PC-3 (cell line): ENCODE data around the gene RHBDD2. TPM values are rescaled to one million over a fixed set of nuclear protein-coding genes. Genes with fewer than 3 reads are reported as not detected.

Experiments
- ATAC-seq: fragments of 200-7000 bp; cut with Tn5 transposase; 2 replicates; pipeline ENCODE4 v1.9.1; 2020; ENCODE audit warnings: mild to moderate bottlenecking, moderate library complexity
- BruUV-seq: library from RNA; stranded (reverse); fragments of 400-500 nt; replicated peaks from 2 replicates; lab custom pipeline; 2021; lab: Mats Ljungman, UMichigan
- CTCF ChIA-PET: fragments of 300-600 bp; sonication (Branson Sonifier 250); formaldehyde crosslinking; loops from one replicate; lab custom pipeline; 2022; ENCODE audit warnings: antibody characterized with exemption; lab: Charles Lee
- POLR2A ChIA-PET: fragments of 300-600 bp; sonication (Branson Sonifier 250); formaldehyde crosslinking; loops from one replicate; lab custom pipeline; 2022; ENCODE audit warnings: antibody characterized with exemption; ENCODE audit not compliant: unreplicated experiment; lab: Charles Lee
- DNase-seq: peaks from one replicate; pipeline ENCODE4 v3.0.0-alpha.2; 2015
- H2AFZ ChIP-seq: fragments of 300-600 bp; sonication (generic); 2 replicates; pipeline ENCODE4 v1.6.0; 2016; ENCODE audit warnings: antibody characterized with exemption, low read length
- H3F3A ChIP-seq: fragments of 300-600 bp; sonication (generic); one replicate; pipeline ENCODE4 v1.6.0; 2017; ENCODE audit warnings: antibody characterized with exemption, low read length, control low read depth, mild to moderate bottlenecking; ENCODE audit not compliant: unreplicated experiment
- H3K27ac ChIP-seq: fragments of 300-600 bp; sonication (generic); 2 replicates; pipeline ENCODE4 v1.5.1; 2016; ENCODE audit warnings: mild to moderate bottlenecking, low read length
- H3K27me3 ChIP-seq: fragments of 300-600 bp; sonication (generic); 2 replicates; pipeline ENCODE4 v1.6.1; 2016; ENCODE audit warnings: low read length, mixed read lengths
- H3K36me3 ChIP-seq: fragments of 300-600 bp; sonication (generic); 2 replicates; pipeline ENCODE4 v1.6.1; 2016; ENCODE audit warnings: low read depth, mixed run types, low read length, mixed read lengths
- H3K4me1 ChIP-seq: fragments of 300-600 bp; sonication (generic); 2 replicates; pipeline ENCODE4 v1.5.1; 2016; ENCODE audit warnings: low read length; ENCODE audit not compliant: insufficient read depth
- H3K4me2 ChIP-seq: fragments of 300-600 bp; sonication (generic); 2 replicates; pipeline ENCODE4 v1.6.0; 2016; ENCODE audit warnings: low read length
- H3K4me3 ChIP-seq: fragments of 300-600 bp; sonication (generic); 2 replicates; pipeline ENCODE4 v1.5.1; 2016; ENCODE audit warnings: mild to moderate bottlenecking, low read length, mixed read lengths
- H3K79me2 ChIP-seq: fragments of 300-600 bp; sonication (generic); 2 replicates; pipeline ENCODE4 v1.6.1; 2017; ENCODE audit warnings: low read length, mixed read lengths
- H3K9ac ChIP-seq: fragments of 300-600 bp; sonication (generic); 2 replicates; pipeline ENCODE4 v1.6.0; 2016; ENCODE audit warnings: mild to moderate bottlenecking, low read length
- H3K9me2 ChIP-seq: fragments of 300-600 bp; sonication (generic); replicated peaks from 2 replicates; pipeline ENCODE4 v1.6.1; 2016; ENCODE audit warnings: mixed run types, low read length, mixed read lengths
- H3K9me3 ChIP-seq: fragments of 300-600 bp; sonication (generic); 2 replicates; pipeline ENCODE4 v1.6.1; 2016; ENCODE audit warnings: low read length, mixed read lengths
- H4K20me1 ChIP-seq: fragments of 300-600 bp; sonication (generic); 2 replicates; pipeline ENCODE4 v1.6.1; 2016; ENCODE audit warnings: low read length, mixed read lengths
- EZH2 ChIP-seq: fragments of 300-600 bp; sonication (generic); IDR thresholded peaks from one replicate; pipeline ENCODE4 v1.6.1; 2017; ENCODE audit warnings: antibody characterized with exemption, mild to moderate bottlenecking, low read length; ENCODE audit not compliant: unreplicated experiment
- EZH2phosphoT487 ChIP-seq: fragments of 300-600 bp; sonication (generic); IDR thresholded peaks from 2 replicates; pipeline ENCODE4 v1.6.1; 2018; ENCODE audit warnings: mild to moderate bottlenecking, antibody characterized with exemption, low read length, borderline replicate concordance
- intact Hi-C: fragments of 100-400 bp; cut with micrococcal nuclease; formaldehyde crosslinking; loops from 2 replicates; pipeline ENCODE4 v1.9.0; 2023
- total RNA-seq: library from RNA; depleted of rRNA; stranded (reverse); fragments of >200 nt; gene quantifications from 2 replicates; pipeline ENCODE4 v1.2.3, GENCODE V29; 2014
- TF ChIP-seq, protein P1 (sequence below): fragments of 300-600 bp; sonication (generic); conservative IDR thresholded peaks from 2 replicates; pipeline ENCODE4 v1.5.1; 2017; ENCODE audit warnings: antibody characterized with exemption, low read depth, mild to moderate bottlenecking, low read length

Gene RHBDD2
- total RNA-seq, 1 experiment from 2014 or later = 42.7 TPM

DNA sequence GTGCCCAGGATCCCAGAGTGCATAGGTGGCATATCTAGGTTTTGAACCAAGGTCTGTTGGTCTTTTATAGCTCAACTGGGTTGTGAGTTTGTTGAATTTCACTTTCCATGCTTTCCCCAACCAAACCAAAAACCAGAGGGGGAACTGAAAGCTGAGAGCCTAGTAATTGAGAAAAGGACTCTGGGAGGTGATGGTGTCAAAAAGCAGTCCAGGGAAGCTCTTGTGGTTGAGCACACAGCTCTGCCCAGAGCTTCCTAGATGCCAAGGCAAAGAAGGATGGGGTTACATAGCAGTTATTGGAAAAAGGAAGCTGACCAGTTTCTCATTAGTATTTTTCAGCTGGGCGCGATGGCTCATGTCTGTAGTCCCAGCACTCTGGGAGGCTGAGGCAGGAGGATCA is 46.1 kb downstream of the RHBDD2 start:
- Histone ChIP-seq H3K27ac (no peak overlapping the region), H3K4me3 (no peak overlapping the region), H2AFZ (no peak overlapping the region), H3F3A (no peaks in the 10 kb centered on the region), H3K9me2 (no peaks in the 10 kb centered on the region), H3K27me3 (no peaks in the 10 kb centered on the region), H3K9me3 (no peaks in the 10 kb centered on the region), H3K9ac (no peak overlapping the region), H3K4me2 (no peak overlapping the region), H3K36me3 (no peaks in the 10 kb centered on the region; the same call in 1 of the 2 replicates), H3K4me1 (peaks cover 8% of the 10 kb centered on the region), H4K20me1 (peaks cover 5% of the 10 kb centered on the region; the same call in 1 of the 2 replicates), H3K79me2 (peaks cover 76% of the 10 kb centered on the region)
- POLR2A ChIA-PET = no interaction called here
- intact Hi-C loops = no loop called here
- no TSS peak for BruUV-seq
- DNase-seq (no peak), ATAC-seq (no peak)
- TF ChIP-seq, protein P1, sequence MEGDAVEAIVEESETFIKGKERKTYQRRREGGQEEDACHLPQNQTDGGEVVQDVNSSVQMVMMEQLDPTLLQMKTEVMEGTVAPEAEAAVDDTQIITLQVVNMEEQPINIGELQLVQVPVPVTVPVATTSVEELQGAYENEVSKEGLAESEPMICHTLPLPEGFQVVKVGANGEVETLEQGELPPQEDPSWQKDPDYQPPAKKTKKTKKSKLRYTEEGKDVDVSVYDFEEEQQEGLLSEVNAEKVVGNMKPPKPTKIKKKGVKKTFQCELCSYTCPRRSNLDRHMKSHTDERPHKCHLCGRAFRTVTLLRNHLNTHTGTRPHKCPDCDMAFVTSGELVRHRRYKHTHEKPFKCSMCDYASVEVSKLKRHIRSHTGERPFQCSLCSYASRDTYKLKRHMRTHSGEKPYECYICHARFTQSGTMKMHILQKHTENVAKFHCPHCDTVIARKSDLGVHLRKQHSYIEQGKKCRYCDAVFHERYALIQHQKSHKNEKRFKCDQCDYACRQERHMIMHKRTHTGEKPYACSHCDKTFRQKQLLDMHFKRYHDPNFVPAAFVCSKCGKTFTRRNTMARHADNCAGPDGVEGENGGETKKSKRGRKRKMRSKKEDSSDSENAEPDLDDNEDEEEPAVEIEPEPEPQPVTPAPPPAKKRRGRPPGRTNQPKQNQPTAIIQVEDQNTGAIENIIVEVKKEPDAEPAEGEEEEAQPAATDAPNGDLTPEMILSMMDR = no peak
- TF ChIP-seq EZH2 = no peak
- TF ChIP-seq EZH2phosphoT487 = no peak
- CTCF ChIA-PET = no interaction called here

DNA sequence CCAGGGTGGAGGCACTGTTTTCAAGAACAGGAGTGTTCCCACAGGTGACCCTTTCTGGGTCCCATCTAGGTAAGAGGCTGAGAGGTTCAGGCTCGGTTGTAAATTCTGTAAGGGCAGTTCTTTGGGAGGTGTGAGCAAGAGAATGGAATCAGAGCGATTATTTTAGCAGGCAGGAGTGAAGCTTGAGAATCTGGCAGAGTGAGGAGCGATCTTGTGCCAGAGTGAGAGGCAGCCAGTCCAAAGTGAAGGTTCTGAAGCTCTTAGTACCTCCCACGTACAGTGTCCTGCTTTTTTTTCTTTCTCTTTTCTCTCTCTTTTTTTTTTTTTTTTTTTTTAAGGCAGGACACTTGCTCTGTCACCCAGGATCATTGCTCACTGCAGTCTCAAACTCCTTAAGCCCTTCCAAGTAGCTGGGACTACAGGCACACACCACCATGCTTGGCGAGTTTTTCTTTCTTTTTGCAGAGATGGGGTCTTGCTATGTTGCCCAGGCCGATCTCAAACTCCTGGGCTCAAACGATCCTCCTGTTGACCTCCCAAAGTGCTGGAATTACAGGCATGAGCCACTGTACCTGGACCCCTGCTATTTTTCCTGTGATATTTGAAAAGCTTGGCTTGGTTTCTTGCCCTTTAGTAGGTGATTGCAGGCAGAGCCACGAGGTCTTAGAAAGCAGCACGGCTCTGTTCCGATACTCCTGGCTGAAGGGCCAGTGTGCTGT is 47.0 kb downstream of the RHBDD2 start:
- ATAC-seq (no peak), DNase-seq (no peak)
- ChIA-PET CTCF (no interaction called here), POLR2A (no interaction called here)
- Histone ChIP-seq H2AFZ (no peak overlapping the region), H3F3A (no peaks in the 10 kb centered on the region), H3K4me1 (no peaks in the 10 kb centered on the region), H4K20me1 (no peaks in the 10 kb centered on the region; the same call in 1 of the 2 replicates), H3K4me3 (no peak overlapping the region), H3K27me3 (no peaks in the 10 kb centered on the region), H3K79me2 (peaks cover 67% of the 10 kb centered on the region), H3K9me2 (no peaks in the 10 kb centered on the region), H3K9ac (no peak overlapping the region), H3K36me3 (no peaks in the 10 kb centered on the region; the same call in 1 of the 2 replicates), H3K4me2 (no peak overlapping the region), H3K27ac (no peak overlapping the region), H3K9me3 (no peaks in the 10 kb centered on the region)
- TF ChIP-seq, protein P1 = no peak
- no peak for TF ChIP-seq EZH2
- TF ChIP-seq EZH2phosphoT487 = no peak
- intact Hi-C loops = no loop called here
- BruUV-seq = no TSS peak

DNA sequence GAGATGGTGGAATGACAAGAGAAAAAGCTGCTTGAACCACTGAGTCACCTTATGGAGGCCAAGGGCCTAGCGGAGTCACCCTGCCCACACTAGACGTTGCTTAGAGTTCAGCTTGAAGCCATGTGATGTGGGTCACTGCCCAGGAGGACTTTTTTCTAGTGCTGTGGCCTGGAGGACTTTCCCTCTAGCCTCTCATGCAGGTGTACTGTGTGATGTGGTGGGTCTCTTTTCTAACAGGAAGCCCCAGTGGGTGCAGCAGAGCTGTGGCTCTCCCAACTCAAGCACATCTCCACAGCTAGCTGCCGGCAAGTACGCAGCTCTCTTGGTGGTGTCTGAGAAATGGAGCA is 49.7 kb downstream of the RHBDD2 start:
- no peak overlapping the region for H2AFZ ChIP-seq
- no peak for DNase-seq
- CTCF ChIA-PET = no interaction called here
- POLR2A ChIA-PET = interaction anchor here (0.5 kb wide), 1 partner anchor 13 kb away, joined by 3 read pairs; no protein-coding TSS in a partner anchor
- H3K9me2 ChIP-seq = no peaks in the 10 kb centered on the region
- H3K9ac ChIP-seq = no peak overlapping the region
- H3K36me3 ChIP-seq = no peaks in the 10 kb centered on the region
- no peaks in the 10 kb centered on the region for H3K4me1 ChIP-seq
- no peaks in the 10 kb centered on the region for H3K27me3 ChIP-seq
- no peaks in the 10 kb centered on the region for H3F3A ChIP-seq
- intact Hi-C loops = no loop called here
- TF ChIP-seq EZH2phosphoT487 (no peak), EZH2 (no peak)
- TF ChIP-seq, protein P1 = no peak
- no peak overlapping the region for H3K4me2 ChIP-seq
- no TSS peak for BruUV-seq
- H3K27ac ChIP-seq = no peak overlapping the region
- no peak overlapping the region for H3K4me3 ChIP-seq
- no peaks in the 10 kb centered on the region; the same call in 1 of the 2 replicates for H4K20me1 ChIP-seq
- no peaks in the 10 kb centered on the region for H3K9me3 ChIP-seq
- ATAC-seq = no peak
- H3K79me2 ChIP-seq = peaks cover 51% of the 10 kb centered on the region
